VCaP (cell line): ENCODE measurements around the gene TMCO5A.

Experiments used
- H3K27ac ChIP-seq: fragments of 450-650 bp; 2 replicates; pipeline ENCODE4 v1.5.1; 2017
- TF ChIP-seq, protein P1 (sequence below): fragments of 450-650 bp; conservative IDR thresholded peaks from 2 replicates; pipeline ENCODE4 v1.5.1; 2017; ENCODE audit warnings: mild to moderate bottlenecking, moderate library complexity

The TMCO5A gene

DNA sequence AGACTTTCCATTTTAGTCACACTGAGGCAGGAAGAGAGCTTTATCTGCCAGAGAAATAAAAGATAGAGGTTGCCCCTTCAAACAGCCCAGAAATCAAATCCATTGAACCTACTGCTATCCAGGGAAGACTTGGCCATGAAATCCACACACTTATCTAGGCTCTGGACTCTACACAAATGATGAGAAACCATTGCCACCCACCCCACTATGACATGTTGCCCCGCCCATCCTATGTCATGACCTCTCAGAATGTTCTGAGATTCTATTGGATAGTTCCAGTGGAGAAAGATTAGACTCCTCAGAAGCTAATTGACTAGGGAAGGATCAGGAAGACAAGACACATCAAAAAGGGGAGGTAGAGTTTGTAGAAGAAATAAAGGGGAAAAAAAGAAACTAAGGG, at the start of gene TMCO5A:
Gene TMCO5A, plus strand, starts transcription at position 301 of the 400 bp plus-strand sequence. CDS start 1,684 bp downstream, outside the sequence.
- no peak within 1 kb of the TSS for H3K27ac ChIP-seq

DNA sequence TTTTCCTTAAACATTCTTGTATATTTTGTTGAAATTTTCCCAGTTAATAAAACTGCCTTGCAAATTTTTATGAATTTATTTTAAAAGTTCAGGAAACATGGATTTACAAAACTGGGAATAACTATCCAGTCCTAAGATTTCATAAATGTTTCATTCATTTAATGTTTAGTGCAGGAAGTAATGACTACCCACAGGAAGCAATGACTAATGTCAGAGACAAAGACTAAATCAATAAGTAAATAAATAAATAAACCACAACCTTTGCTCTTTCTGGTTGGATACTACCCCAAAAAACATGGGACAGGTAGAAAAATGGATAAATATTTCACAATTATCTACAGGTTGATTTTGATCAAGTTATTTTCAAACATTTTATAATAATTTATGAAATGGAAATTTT, 48.8 kb upstream of the TMCO5A start:
- no peak overlapping the region for H3K27ac ChIP-seq
- TF ChIP-seq, protein P1, sequence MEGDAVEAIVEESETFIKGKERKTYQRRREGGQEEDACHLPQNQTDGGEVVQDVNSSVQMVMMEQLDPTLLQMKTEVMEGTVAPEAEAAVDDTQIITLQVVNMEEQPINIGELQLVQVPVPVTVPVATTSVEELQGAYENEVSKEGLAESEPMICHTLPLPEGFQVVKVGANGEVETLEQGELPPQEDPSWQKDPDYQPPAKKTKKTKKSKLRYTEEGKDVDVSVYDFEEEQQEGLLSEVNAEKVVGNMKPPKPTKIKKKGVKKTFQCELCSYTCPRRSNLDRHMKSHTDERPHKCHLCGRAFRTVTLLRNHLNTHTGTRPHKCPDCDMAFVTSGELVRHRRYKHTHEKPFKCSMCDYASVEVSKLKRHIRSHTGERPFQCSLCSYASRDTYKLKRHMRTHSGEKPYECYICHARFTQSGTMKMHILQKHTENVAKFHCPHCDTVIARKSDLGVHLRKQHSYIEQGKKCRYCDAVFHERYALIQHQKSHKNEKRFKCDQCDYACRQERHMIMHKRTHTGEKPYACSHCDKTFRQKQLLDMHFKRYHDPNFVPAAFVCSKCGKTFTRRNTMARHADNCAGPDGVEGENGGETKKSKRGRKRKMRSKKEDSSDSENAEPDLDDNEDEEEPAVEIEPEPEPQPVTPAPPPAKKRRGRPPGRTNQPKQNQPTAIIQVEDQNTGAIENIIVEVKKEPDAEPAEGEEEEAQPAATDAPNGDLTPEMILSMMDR, result no peak

More for the DNA sequence above, at the start of gene TMCO5A:
- TF ChIP-seq, protein P1, result no peak

DNA sequence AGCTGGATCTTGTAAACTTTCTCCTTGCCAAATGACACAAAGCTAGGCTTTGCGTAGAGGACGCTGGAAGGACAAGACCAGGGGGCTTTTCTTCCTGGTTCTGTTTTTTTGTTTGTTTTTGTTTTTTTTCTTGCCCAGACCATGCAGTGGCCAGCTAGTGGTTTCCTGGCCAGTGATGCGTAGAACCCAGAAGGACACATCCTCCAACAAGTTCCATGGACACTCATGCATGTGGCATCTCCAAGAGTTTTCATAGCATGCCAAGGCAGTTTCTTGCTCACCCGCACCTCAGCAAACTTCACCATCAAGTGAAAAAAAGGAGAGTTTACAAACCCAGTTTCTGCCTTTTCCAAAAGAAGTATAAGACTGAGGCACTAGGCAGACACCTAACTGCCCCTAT, 46.1 kb upstream of the TMCO5A start:
- TF ChIP-seq, protein P1, result no peak
- H3K27ac ChIP-seq, result no peak overlapping the region

DNA sequence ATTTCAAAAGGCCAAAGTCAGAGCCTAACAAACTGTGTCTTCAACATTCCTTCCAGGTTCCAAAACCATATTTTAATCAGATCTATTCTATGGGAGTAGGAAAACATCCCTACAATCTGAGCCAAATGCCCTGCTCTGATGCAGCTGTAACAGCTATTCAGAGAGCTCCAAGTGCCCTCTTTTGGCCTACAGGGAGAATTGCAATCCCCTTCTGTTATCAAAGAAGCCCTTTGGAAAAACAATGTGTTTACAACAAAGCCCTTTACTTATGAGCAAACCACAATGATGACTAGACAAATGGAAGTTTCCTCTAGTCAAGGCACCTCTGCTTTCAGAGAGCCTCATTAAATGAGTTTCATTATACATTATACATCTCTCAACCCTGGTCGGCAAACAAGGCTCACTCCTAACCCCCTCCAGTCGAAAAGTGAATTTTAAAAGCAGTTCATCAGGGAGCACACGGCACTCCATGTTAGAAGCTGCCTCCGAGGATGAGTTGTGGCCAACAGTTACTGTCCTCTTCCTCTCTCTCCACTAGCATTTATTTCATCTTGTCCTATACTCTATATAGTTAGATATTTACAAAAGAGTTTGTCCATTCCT, 42.6 kb upstream of the TMCO5A start:
- TF ChIP-seq, protein P1, result peak; percentile 85
- no peak overlapping the region for H3K27ac ChIP-seq

DNA sequence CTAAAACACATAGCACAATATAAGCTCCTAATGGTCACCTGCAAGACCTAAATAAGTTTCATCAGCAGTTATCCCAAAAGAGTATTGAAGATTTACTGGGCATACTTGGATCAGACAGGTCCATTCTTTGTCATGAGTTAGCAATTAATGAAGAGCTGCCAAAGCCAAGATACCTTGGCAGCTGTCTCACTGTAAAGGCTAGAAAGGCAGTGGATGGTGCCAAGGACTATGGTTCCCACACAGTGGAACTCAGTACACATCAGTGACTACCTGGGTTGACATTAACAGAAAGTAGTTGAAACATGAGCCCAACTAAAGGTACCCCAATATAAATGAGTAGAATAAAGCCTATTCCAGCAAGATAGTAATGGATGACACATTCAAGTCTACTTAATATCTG, 41.1 kb upstream of the TMCO5A start:
- TF ChIP-seq, protein P1, result no peak
- H3K27ac ChIP-seq, result no peak overlapping the region

DNA sequence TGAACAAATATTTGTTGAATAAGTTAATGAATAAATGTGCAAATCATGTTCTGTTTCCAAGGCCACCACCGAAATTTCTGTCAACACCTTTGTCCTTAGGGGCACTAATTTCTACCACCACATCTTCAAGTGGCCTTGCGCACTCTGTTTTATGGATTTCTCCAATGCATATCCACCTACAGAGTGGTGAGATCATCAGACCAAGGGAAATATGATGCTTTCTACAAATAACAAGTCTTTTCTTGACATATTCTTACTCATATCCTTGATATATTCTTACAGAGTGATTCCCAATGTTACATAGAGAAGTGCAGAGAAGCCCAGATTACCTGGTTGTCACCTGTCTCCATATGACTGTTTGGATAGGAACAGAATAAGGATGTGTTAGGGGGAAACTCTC, 36.1 kb upstream of the TMCO5A start:
- H3K27ac ChIP-seq, result no peak overlapping the region
- TF ChIP-seq, protein P1, result no peak

DNA sequence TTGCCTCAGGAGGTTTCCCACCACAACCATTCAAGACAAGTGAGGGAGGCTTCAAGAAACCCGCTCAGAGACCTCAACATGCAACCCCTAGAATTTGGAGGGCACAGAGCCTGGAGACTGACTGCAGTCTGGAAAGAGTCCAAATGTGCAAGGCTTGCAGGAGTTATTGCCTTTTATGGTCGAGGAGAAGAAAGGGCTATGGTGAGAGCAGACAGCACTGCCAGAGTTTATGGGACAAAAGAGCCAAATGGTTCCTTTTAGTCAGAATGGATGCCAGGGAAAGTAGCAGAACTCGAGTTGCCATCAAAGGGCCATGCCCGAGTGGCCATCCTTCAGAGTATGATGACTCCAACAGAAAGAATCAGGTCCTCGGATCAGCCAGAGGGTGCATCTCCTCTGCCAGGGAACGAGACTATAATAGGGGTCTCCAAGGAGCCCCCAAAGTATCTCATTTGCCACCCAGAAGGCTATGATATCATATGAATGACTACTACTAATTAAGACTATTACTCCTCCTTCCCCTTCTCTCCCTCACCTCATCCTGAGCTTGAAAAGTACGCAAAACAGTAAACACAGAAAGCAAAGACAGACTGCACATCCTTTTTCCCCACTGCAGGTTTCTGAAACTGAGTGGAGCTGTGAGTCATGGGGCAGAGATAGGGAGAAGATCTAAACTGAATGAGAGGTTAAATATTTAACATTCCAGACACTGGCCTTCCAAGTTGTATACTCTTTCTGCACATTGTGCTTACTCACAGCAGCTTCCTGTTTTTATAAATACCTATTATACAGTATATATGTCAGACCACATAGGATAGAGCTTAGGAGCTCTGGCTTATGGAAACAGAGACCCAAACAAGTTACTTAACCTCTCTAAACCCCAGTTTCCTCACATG, 33.9 kb upstream of the TMCO5A start:
- H3K27ac ChIP-seq, result no peak overlapping the region
- TF ChIP-seq, protein P1, result no peak
